HCT116 (cell line): ENCODE measurements around the gene RBBP8. TPM values are rescaled to one million over a fixed set of nuclear protein-coding genes. Genes with fewer than 3 reads are reported as not detected.

Source experiments
- ATAC-seq: fragments of 200-7000 bp; cut with Tn5 transposase; 2 replicates; pipeline ENCODE4 v1.9.1; 2020; ENCODE audit warnings: mild to moderate bottlenecking, moderate library complexity
- BruUV-seq: library from RNA; stranded (reverse); fragments of 400-500 nt; replicated peaks from 2 replicates; lab custom pipeline; 2021; lab: Mats Ljungman, UMichigan
- CTCF ChIA-PET: fragments of 300-600 bp; sonication (Branson Sonifier 250); formaldehyde crosslinking; loops from one replicate; lab custom pipeline; 2021; ENCODE audit warnings: antibody characterized with exemption; lab: Charles Lee
- POLR2A ChIA-PET: fragments of 300-600, 350-600 bp; sonication (Branson Sonifier 250); formaldehyde crosslinking; loops from one replicate; lab custom pipeline; 2021; ENCODE audit warnings: antibody characterized with exemption; lab: Charles Lee
- RAD21 ChIA-PET, 2 experiments: fragments of 300-600 bp; sonication (Branson Sonifier 250); formaldehyde crosslinking; loops; one replicate each; lab custom pipeline; 2023; ENCODE audit warnings: low total read pairs in 2 of 2; ENCODE audit not compliant: uncharacterized antibody in 2 of 2, unreplicated experiment in 2 of 2, low non-redundant PET in 1 of 2; lab: Charles Lee
- DNase-seq: peaks from one replicate; pipeline ENCODE4 v3.0.0-alpha.2; 2010; ENCODE audit warnings: low read depth, low spot score
- H2AFZ ChIP-seq: fragments of 200-600 bp; shearing (Covaris generic), sonication (generic); 2 replicates; pipeline ENCODE4 v1.6.1; 2017; ENCODE audit warnings: low read depth, mixed run types, mixed read lengths, antibody characterized with exemption, low read length; ENCODE audit not compliant: poor library complexity, severe bottlenecking
- H3K27ac ChIP-seq: 2 replicates; pipeline ENCODE4 v1.5.1; 2012; ENCODE audit warnings: low read depth, low read length
- H3K27me3 ChIP-seq: fragments of 200-600 bp; sonication (generic); 2 replicates; pipeline ENCODE4 v1.6.1; 2016; ENCODE audit warnings: mixed run types, low read length, mixed read lengths; ENCODE audit not compliant: insufficient read depth
- H3K36me3 ChIP-seq, 2 experiments: fragments of 200-500 bp in 1 of 2; fragments of 200-600 bp in 1 of 2; sonication (Bioruptor generic) in 1 of 2; sonication (generic) in 1 of 2; 2 replicates each; pipeline versions ENCODE4 v1.5.1 to v1.6.1; 2014 to 2016; ENCODE audit warnings: low read length in 2 of 2, inconsistent platforms in 1 of 2, mixed read lengths in 1 of 2, mixed run types in 1 of 2; ENCODE audit not compliant: insufficient read depth in 2 of 2, control insufficient read depth in 1 of 2
- H3K4me1 ChIP-seq, 2 experiments: fragments of 200-600 bp in 1 of 2; sonication (generic) in 1 of 2; 2 replicates each; pipeline versions ENCODE4 v1.5.1 to v1.6.1; 2012 to 2017; ENCODE audit warnings: low read length in 2 of 2, inconsistent platforms in 1 of 2, mild to moderate bottlenecking in 1 of 2, mixed read lengths in 1 of 2, mixed run types in 1 of 2, moderate library complexity in 1 of 2; ENCODE audit not compliant: insufficient read depth in 2 of 2, control insufficient read depth in 1 of 2
- H3K4me2 ChIP-seq: fragments of 200-600 bp; sonication (generic); 2 replicates; pipeline ENCODE4 v1.6.1; 2017; ENCODE audit warnings: mixed run types, low read length, mixed read lengths
- H3K4me3 ChIP-seq, 2 experiments: fragments of 200-600 bp in 1 of 2; sonication (generic) in 1 of 2; replicated peaks in 1 of 2; 2 replicates each; pipeline ENCODE4 v1.5.1; 2011 to 2016; ENCODE audit warnings: low read length in 2 of 2, control low read depth in 1 of 2, low read depth in 1 of 2, mild to moderate bottlenecking in 1 of 2, mixed read lengths in 1 of 2, mixed run types in 1 of 2
- H3K79me2 ChIP-seq: fragments of 200-600 bp; sonication (generic); 2 replicates; pipeline ENCODE4 v1.6.1; 2017; ENCODE audit warnings: mild to moderate bottlenecking, mixed run types, low read length, moderate library complexity, mixed read lengths; ENCODE audit not compliant: insufficient read depth
- H3K9ac ChIP-seq: fragments of 200-600 bp; sonication (generic); 2 replicates; pipeline ENCODE4 v1.6.1; 2016; ENCODE audit warnings: low read length, mixed read lengths
- H3K9me2 ChIP-seq: fragments of 200-600 bp; sonication (generic), shearing (Covaris generic); 2 replicates; pipeline ENCODE4 v1.6.1; 2017; ENCODE audit warnings: mixed run types, mild to moderate bottlenecking, moderate library complexity; ENCODE audit not compliant: insufficient read depth
- H3K9me3 ChIP-seq, 2 experiments: fragments of 200-500 bp in 1 of 2; fragments of 200-600 bp in 1 of 2; sonication (Bioruptor generic) in 1 of 2; sonication (generic) in 1 of 2; 2 replicates each; pipeline ENCODE4 v1.6.1; 2014 to 2017; ENCODE audit warnings: low read length in 2 of 2, mixed read lengths in 2 of 2, inconsistent platforms in 1 of 2, low read depth in 1 of 2, mild to moderate bottlenecking in 1 of 2, mixed run types in 1 of 2, moderate library complexity in 1 of 2; ENCODE audit not compliant: control insufficient read depth in 1 of 2, insufficient read depth in 1 of 2
- H4K20me1 ChIP-seq: fragments of 200-600 bp; sonication (generic), shearing (Covaris generic); 2 replicates; pipeline ENCODE4 v1.6.1; 2017; ENCODE audit warnings: mixed run types, mild to moderate bottlenecking, moderate library complexity; ENCODE audit not compliant: insufficient read depth
- CBX3 ChIP-seq: IDR thresholded peaks from 2 replicates; pipeline ENCODE4 v1.6.1; 2012; ENCODE audit warnings: low read depth
- CEBPB ChIP-seq: IDR thresholded peaks from 2 replicates; pipeline ENCODE4 v1.6.1; 2012; ENCODE audit warnings: low read depth
- ELF1 ChIP-seq: IDR thresholded peaks from 2 replicates; pipeline ENCODE4 v1.6.1; 2012; ENCODE audit warnings: low read depth, borderline replicate concordance
- EZH2 ChIP-seq: fragments of 200-600 bp; sonication (generic); IDR thresholded peaks from 2 replicates; pipeline ENCODE4 v1.6.1; 2017; ENCODE audit warnings: antibody characterized with exemption, mixed run types
- POLR2A ChIP-seq: IDR thresholded peaks from 2 replicates; pipeline ENCODE4 v1.7.0; 2011; ENCODE audit warnings: borderline replicate concordance; ENCODE audit not compliant: insufficient read depth, insufficient read length; ENCODE audit errors: extremely low read depth
- RAD21 ChIP-seq: IDR thresholded peaks from 2 replicates; pipeline ENCODE4 v1.6.1; 2012; ENCODE audit warnings: low read depth, mild to moderate bottlenecking
- SIN3A ChIP-seq: IDR thresholded peaks from 2 replicates; pipeline ENCODE4 v1.6.1; 2012; ENCODE audit warnings: low read depth
- ZFX ChIP-seq: fragments of 450-650 bp; IDR thresholded peaks from 2 replicates; pipeline ENCODE4 v1.6.1; 2017
- intact Hi-C: fragments of 100-400 bp; cut with micrococcal nuclease; formaldehyde crosslinking; loops from 2 replicates; pipeline ENCODE4 v1.10.0; 2022
- total RNA-seq: library from RNA; stranded (reverse); gene quantifications from one replicate; pipeline ENCODE4 v1.2.1, GENCODE V29; 2021; ENCODE audit not compliant: unreplicated experiment
- TF ChIP-seq, protein P1 (sequence below): IDR thresholded peaks from 2 replicates; pipeline ENCODE4 v1.6.1; 2011; ENCODE audit warnings: mild to moderate bottlenecking, low read length, moderate library complexity; ENCODE audit not compliant: insufficient replicate concordance; ENCODE audit errors: extremely low read depth
- TF ChIP-seq, protein P2 (sequence below): IDR thresholded peaks from 2 replicates; pipeline ENCODE4 v1.6.1; 2012
- TF ChIP-seq, protein P3 (sequence below), 3 experiments: fragments of 200-600 bp in 1 of 3; sonication (generic) in 1 of 3; IDR thresholded peaks in 2 of 3; conservative IDR thresholded peaks in 1 of 3; 2 replicates each; pipeline ENCODE4 v1.5.1; 2012 to 2017; ENCODE audit warnings: low read depth in 2 of 3, low read length in 2 of 3, antibody characterized with exemption in 1 of 3, borderline replicate concordance in 1 of 3, control low read depth in 1 of 3, mild to moderate bottlenecking in 1 of 3, mixed read lengths in 1 of 3, mixed run types in 1 of 3, moderate library complexity in 1 of 3; ENCODE audit not compliant: insufficient read depth in 1 of 3

Gene RBBP8
- total RNA-seq, 1 experiment from 2014 or later = 66.6 TPM

DNA sequence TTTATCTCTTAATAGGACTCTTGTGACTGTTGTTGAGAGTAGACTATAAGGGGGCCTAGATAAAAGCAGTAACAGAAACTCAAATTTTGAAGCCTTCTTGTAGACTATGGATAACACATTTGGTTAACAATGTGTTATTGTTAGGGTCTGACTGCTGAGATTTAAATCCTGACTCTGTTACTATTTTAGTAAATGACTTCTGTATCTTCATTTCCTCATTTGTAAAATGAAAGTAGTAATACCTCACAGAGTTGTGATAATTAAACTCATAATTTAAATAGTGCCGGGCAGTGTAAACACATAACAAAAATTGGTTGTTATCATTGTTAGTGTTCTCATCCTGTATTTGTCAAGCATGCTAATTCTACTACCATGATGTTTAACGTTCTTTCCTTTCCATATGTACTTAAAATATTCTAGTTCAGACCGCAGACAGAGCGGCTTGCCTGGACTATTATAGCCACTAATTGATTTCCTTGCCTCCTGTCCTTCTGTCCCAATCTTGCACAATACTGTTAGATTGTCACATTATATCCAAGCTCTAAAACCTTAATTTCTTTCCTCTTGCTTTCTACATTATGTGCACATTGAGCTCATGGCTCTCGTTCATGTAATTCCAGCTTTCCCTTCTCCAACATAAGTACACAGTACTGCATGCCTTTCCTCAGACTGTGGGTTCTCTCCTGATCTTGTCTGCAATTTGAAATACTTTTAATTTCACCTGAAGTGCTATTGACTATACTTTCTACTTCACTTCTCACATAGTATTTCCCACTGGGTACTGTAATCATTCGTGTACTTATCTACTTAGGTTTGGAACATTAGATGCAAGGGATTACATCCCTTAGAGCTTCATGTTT, 48.4 kb downstream of the RBBP8 start (continued):
- TF ChIP-seq, protein P1, sequence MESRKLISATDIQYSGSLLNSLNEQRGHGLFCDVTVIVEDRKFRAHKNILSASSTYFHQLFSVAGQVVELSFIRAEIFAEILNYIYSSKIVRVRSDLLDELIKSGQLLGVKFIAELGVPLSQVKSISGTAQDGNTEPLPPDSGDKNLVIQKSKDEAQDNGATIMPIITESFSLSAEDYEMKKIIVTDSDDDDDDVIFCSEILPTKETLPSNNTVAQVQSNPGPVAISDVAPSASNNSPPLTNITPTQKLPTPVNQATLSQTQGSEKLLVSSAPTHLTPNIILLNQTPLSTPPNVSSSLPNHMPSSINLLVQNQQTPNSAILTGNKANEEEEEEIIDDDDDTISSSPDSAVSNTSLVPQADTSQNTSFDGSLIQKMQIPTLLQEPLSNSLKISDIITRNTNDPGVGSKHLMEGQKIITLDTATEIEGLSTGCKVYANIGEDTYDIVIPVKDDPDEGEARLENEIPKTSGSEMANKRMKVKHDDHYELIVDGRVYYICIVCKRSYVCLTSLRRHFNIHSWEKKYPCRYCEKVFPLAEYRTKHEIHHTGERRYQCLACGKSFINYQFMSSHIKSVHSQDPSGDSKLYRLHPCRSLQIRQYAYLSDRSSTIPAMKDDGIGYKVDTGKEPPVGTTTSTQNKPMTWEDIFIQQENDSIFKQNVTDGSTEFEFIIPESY = no peak
- TF ChIP-seq ZFX (no peak), CEBPB (no peak), POLR2A (no peak)

DNA sequence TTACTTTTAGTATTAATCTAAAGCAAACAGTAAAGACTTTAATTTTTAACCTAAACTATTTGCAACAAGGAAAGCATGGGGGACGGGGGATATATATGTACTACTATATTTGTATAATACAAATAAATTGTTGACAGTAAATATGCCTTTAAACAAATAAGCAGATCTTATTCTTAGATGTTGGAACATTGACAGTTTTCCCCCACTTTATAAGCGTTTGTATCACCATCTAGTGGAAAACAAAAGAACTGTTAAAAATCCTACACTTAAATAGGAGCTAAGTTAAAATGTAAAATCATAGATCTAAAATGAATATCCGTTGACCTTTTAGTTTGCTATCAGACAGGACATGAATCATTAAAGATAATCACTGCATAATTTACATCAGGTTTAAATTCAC, 50.0 kb downstream of the RBBP8 start:
- H3K9me3 ChIP-seq = no peaks in the 10 kb centered on the region
- no peak overlapping the region for H3K9ac ChIP-seq
- H4K20me1 ChIP-seq = 0 out of 2 replicates have a peak, but pooled peaks cover 4% of the 10 kb centered on the region
- H3K27me3 ChIP-seq = no peaks in the 10 kb centered on the region
- peaks cover 6% of the 10 kb centered on the region for H3K79me2 ChIP-seq
- peak; percentile 24 for DNase-seq
- no peak for TF ChIP-seq SIN3A
- TF ChIP-seq ELF1 = no peak
- TF ChIP-seq, protein P1 = no peak
- TF ChIP-seq, protein P2, sequence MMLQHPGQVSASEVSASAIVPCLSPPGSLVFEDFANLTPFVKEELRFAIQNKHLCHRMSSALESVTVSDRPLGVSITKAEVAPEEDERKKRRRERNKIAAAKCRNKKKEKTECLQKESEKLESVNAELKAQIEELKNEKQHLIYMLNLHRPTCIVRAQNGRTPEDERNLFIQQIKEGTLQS = no peak
- TF ChIP-seq, protein P3, sequence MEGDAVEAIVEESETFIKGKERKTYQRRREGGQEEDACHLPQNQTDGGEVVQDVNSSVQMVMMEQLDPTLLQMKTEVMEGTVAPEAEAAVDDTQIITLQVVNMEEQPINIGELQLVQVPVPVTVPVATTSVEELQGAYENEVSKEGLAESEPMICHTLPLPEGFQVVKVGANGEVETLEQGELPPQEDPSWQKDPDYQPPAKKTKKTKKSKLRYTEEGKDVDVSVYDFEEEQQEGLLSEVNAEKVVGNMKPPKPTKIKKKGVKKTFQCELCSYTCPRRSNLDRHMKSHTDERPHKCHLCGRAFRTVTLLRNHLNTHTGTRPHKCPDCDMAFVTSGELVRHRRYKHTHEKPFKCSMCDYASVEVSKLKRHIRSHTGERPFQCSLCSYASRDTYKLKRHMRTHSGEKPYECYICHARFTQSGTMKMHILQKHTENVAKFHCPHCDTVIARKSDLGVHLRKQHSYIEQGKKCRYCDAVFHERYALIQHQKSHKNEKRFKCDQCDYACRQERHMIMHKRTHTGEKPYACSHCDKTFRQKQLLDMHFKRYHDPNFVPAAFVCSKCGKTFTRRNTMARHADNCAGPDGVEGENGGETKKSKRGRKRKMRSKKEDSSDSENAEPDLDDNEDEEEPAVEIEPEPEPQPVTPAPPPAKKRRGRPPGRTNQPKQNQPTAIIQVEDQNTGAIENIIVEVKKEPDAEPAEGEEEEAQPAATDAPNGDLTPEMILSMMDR (IDR thresholded peaks at IDR 0.05 in 2 of 3, conservative IDR thresholded peaks at IDR 0.05 in 1 of 3; ENCODE audit: borderline replicate concordance in 1 of 3, insufficient read depth in 1 of 3, low read depth in 2 of 3, low read length in 2 of 3) = peak; percentile 36 to 65 (median 64); a peak in 4 of 6 replicates
- no peak for TF ChIP-seq CEBPB
- TF ChIP-seq CBX3 = no peak
- TF ChIP-seq RAD21 = peak; percentile 77
- TF ChIP-seq EZH2 = no peak
- no peaks in the 10 kb centered on the region for H3K9me2 ChIP-seq
- H3K4me1 ChIP-seq = peaks cover 6 to 8% of the 10 kb centered on the region in 2 experiments
- ATAC-seq = peak; percentile 57; the same call in 1 of the 2 replicates
- intact Hi-C loops = loop anchor here (1.0 to 2.0 kb wide), 3 partner anchors 136 to 184 kb away; no protein-coding TSS in a partner anchor
- H3K4me2 ChIP-seq = no peak overlapping the region
- BruUV-seq = no TSS peak
- RAD21 ChIA-PET = interaction anchor here (0.7 to 1.5 kb wide), 4 partner anchors 169 to 184 kb away, joined by 3 to 9 read pairs (median 4); no protein-coding TSS in a partner anchor
- no peak overlapping the region for H3K4me3 ChIP-seq
- H2AFZ ChIP-seq = no peak overlapping the region
- CTCF ChIA-PET = interaction anchor here (0.6 to 3.6 kb wide), 29 partner anchors 8 to 720 kb away, joined by 3 to 60 read pairs (median 4); partner anchors contain the start of gene RBBP8
- H3K36me3 ChIP-seq = peaks cover 17 to 18% of the 10 kb centered on the region in 2 experiments
- POLR2A ChIA-PET = interaction anchor here (0.7 kb wide), 1 partner anchor 50 kb away, joined by 4 read pairs; the partner anchor contains the start of gene RBBP8
- H3K27ac ChIP-seq = no peak overlapping the region
